HEK293 (cell line): ENCODE measurements around the gene ITGB6.

Experiments
- CTCF ChIP-seq: fragments of 450-650 bp; formaldehyde crosslinking; IDR thresholded peaks from 2 replicates; pipeline ENCODE4 v1.5.1; 2016; ENCODE audit warnings: missing biosample characterization, missing genetic modification characterization
- MYNN ChIP-seq: fragments of 450-650 bp; formaldehyde crosslinking; IDR thresholded peaks from 2 replicates; pipeline ENCODE4 v1.5.1; 2016; ENCODE audit warnings: missing biosample characterization, missing genetic modification characterization, borderline replicate concordance
- PBX3 ChIP-seq: sonication (generic); formaldehyde crosslinking; IDR thresholded peaks from 2 replicates; pipeline ENCODE4 v1.8.1; 2022; ENCODE audit warnings: mild to moderate bottlenecking, moderate library complexity, missing genetic modification reagents
- TCF7L2 ChIP-seq: IDR thresholded peaks from 2 replicates; pipeline ENCODE4 v1.6.1; 2011; ENCODE audit warnings: low read depth, mild to moderate bottlenecking, inconsistent platforms, low read length, moderate library complexity, borderline replicate concordance
- ZNF114 ChIP-seq: fragments of 450-650 bp; formaldehyde crosslinking; IDR thresholded peaks from 2 replicates; pipeline ENCODE4 v1.5.0; 2017; ENCODE audit warnings: missing biosample characterization, missing genetic modification characterization
- ZNF350 ChIP-seq: fragments of 450-650 bp; formaldehyde crosslinking; IDR thresholded peaks from 2 replicates; pipeline ENCODE4 v1.5.0; 2017; ENCODE audit warnings: missing biosample characterization, mild to moderate bottlenecking, missing genetic modification characterization

- TF ChIP-seq TCF7L2 (no peak), MYNN (tag by site-specific recombination) (no peak), CTCF (no peak), PBX3 (no peak), ZNF114 (tag by site-specific recombination) (no peak), ZNF350 (tag by site-specific recombination) (no peak)
Measured at GRCh38 chr2:160055726-160056108, 144.4 kb downstream of the ITGB6 start.
